Mammary epithelial cell (primary cell): ENCODE data around the gene CSNK1G2.

Source experiments
- CTCF ChIP-seq, 2 donors: IDR thresholded peaks in 1 of 2; conservative IDR thresholded peaks in 1 of 2; 2 replicates each; pipeline ENCODE4 v1.5.1; 2011 to 2012; ENCODE audit warnings: inconsistent platforms in 2 of 2, low read length in 2 of 2, mild to moderate bottlenecking in 2 of 2, control low read depth in 1 of 2, low read depth in 1 of 2; ENCODE audit not compliant: insufficient read depth in 1 of 2; ENCODE audit errors: extremely low read depth in 1 of 2
- EZH2 ChIP-seq: IDR thresholded peaks from 2 replicates; pipeline ENCODE4 v1.6.1; 2012; ENCODE audit warnings: low read length, inconsistent platforms, borderline replicate concordance

GRCh38 chr19:1947651-1948209 lies 6.8 kb downstream of the CSNK1G2 start:
- TF ChIP-seq CTCF (conservative IDR thresholded peaks at IDR 0.05 in 1 of 2, IDR thresholded peaks at IDR 0.05 in 1 of 2; ENCODE audit: extremely low read depth in 1 of 2, insufficient read depth in 1 of 2, low read depth in 1 of 2, low read length in 2 of 2) (no peak), EZH2 (no peak)
